HepG2 (cell line): ENCODE data around the gene SYTL3. TPM values are rescaled to one million over a fixed set of nuclear protein-coding genes. Genes with fewer than 3 reads are reported as not detected.

Experiments used
- ARID4A ChIP-seq: sonication (generic); formaldehyde crosslinking; IDR thresholded peaks from 2 replicates; pipeline ENCODE4 v1.5.0; 2020; ENCODE audit warnings: mild to moderate bottlenecking, missing genetic modification reagents, borderline replicate concordance
- BRF2 ChIP-seq: sonication (generic); formaldehyde crosslinking; IDR thresholded peaks from 2 replicates; pipeline ENCODE4 v1.8.1; 2022; ENCODE audit warnings: mild to moderate bottlenecking, missing genetic modification reagents
- FOSL2 ChIP-seq: sonication (generic); formaldehyde crosslinking; IDR thresholded peaks from 2 replicates; pipeline ENCODE4 v1.4.0; 2020; ENCODE audit warnings: missing genetic modification reagents
- HBP1 ChIP-seq: IDR thresholded peaks from 2 replicates; pipeline ENCODE4 v1.6.1; 2016; ENCODE audit warnings: low read depth, control low read depth
- PLSCR1 ChIP-seq: sonication (generic); formaldehyde crosslinking; IDR thresholded peaks from 2 replicates; pipeline ENCODE4 v1.5.0; 2020; ENCODE audit warnings: missing genetic modification reagents, mild to moderate bottlenecking, borderline replicate concordance
- POGZ ChIP-seq: sonication (generic); formaldehyde crosslinking; IDR thresholded peaks from 2 replicates; pipeline ENCODE4 v1.4.0; 2020; ENCODE audit warnings: mild to moderate bottlenecking, missing genetic modification reagents
- REPIN1 ChIP-seq: sonication (generic); formaldehyde crosslinking; IDR thresholded peaks from 2 replicates; pipeline ENCODE4 v1.8.0; 2022; ENCODE audit warnings: missing genetic modification reagents, low read depth, mild to moderate bottlenecking, borderline replicate concordance
- ZNF343 ChIP-seq: sonication (generic); formaldehyde crosslinking; IDR thresholded peaks from 2 replicates; pipeline ENCODE4 v1.4.0; 2020; ENCODE audit warnings: mild to moderate bottlenecking, missing genetic modification reagents
- ZNF512B ChIP-seq: sonication (generic); formaldehyde crosslinking; IDR thresholded peaks from 2 replicates; pipeline ENCODE4 v1.5.1; 2020; ENCODE audit warnings: missing genetic modification reagents, mild to moderate bottlenecking, borderline replicate concordance
- polyA plus RNA-seq, 8 experiments: library from polyadenylated mRNA; depleted of rRNA in 3 of 8; stranded (reverse) in 7 of 8; unstranded in 1 of 8; fragments of >200 nt; fragmentation: Illumina TruSeq in 4 of 8; extraction: Trizol in 4 of 8; gene quantifications; 2 replicates each; pipeline versions ENCODE4 v1.2.1 to v1.2.3, GENCODE V29; 2011 to 2016; ENCODE audit warnings: low read depth in 4 of 8, missing spikeins in 1 of 8, mixed read lengths in 1 of 8; ENCODE audit not compliant: insufficient read depth in 1 of 8
- total RNA-seq, 5 experiments: library from RNA; depleted of rRNA; stranded (reverse); fragments of >200 nt; fragmentation: Illumina TruSeq; extraction: Trizol; gene quantifications; 2 replicates each; pipeline ENCODE4 v1.2.3, GENCODE V29; 2016; ENCODE audit warnings: low read depth in 1 of 5
- TF ChIP-seq, protein P1 (sequence below), 2 experiments: sonication (generic) in 1 of 2; formaldehyde crosslinking in 1 of 2; IDR thresholded peaks; 2 replicates each; pipeline versions ENCODE4 v1.6.1 to v1.9.0; 2014 to 2022; ENCODE audit warnings: antibody characterized with exemption in 1 of 2, borderline replicate concordance in 1 of 2, inconsistent platforms in 1 of 2, low read depth in 1 of 2, missing genetic modification reagents in 1 of 2

SYTL3 gene
- total and polyA plus RNA-seq, 2 of the 13 experiments (the other 11 are each of a cell fraction or from before 2014, with no cell fraction given), result 0.11 to 0.28 TPM

- TF ChIP-seq, protein P1, sequence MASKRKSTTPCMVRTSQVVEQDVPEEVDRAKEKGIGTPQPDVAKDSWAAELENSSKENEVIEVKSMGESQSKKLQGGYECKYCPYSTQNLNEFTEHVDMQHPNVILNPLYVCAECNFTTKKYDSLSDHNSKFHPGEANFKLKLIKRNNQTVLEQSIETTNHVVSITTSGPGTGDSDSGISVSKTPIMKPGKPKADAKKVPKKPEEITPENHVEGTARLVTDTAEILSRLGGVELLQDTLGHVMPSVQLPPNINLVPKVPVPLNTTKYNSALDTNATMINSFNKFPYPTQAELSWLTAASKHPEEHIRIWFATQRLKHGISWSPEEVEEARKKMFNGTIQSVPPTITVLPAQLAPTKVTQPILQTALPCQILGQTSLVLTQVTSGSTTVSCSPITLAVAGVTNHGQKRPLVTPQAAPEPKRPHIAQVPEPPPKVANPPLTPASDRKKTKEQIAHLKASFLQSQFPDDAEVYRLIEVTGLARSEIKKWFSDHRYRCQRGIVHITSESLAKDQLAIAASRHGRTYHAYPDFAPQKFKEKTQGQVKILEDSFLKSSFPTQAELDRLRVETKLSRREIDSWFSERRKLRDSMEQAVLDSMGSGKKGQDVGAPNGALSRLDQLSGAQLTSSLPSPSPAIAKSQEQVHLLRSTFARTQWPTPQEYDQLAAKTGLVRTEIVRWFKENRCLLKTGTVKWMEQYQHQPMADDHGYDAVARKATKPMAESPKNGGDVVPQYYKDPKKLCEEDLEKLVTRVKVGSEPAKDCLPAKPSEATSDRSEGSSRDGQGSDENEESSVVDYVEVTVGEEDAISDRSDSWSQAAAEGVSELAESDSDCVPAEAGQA (IDR thresholded peaks at IDR 0.05; ENCODE audit: low read depth), result 0 out of 2 replicates have a peak, but pooled peaks have one; percentile 9
- TF ChIP-seq, protein P1 (CRISPR knock-in tag; IDR thresholded peaks at IDR 0.05; ENCODE audit: borderline replicate concordance), result no peak
- TF ChIP-seq POGZ, result no peak
- no peak for TF ChIP-seq ARID4A (CRISPR knock-in tag)
- TF ChIP-seq REPIN1 (CRISPR knock-in tag), result peak; percentile 16; the same call in 1 of the 2 replicates
- TF ChIP-seq FOSL2 (CRISPR knock-in tag), result no peak
- no peak for TF ChIP-seq HBP1 (CRISPR knock-in tag)
- peak; percentile 10; the same call in 1 of the 2 replicates for TF ChIP-seq ZNF343 (CRISPR knock-in tag)
- no peak for TF ChIP-seq PLSCR1 (CRISPR knock-in tag)
- 0 out of 2 replicates have a peak, but pooled peaks have one; percentile 28 for TF ChIP-seq BRF2 (CRISPR knock-in tag)
- no peak for TF ChIP-seq ZNF512B (CRISPR knock-in tag)
These were observed 6.0 kb upstream of the SYTL3 start (continued) for GRCh38 chr6:158643836-158644230.
